ENCODE data around the gene GCNT2.
"Not testable (repeated sequence)": the region's sequence is repeated elsewhere in the genome, so short reads cannot be mapped to it uniquely, and the experiment has no call there.

GCNT2 gene

GRCh38 chr6:10610289-10610688, 89.1 kb downstream of the GCNT2 start:
- DNase-seq (ENCODE audit: low read depth): peak; percentile 87

GRCh38 chr6:10612161-10612560, 91.0 kb downstream of the GCNT2 start:
- no peak for DNase-seq (ENCODE audit: low read depth)

GRCh38 chr6:10613077-10613476, 91.9 kb downstream of the GCNT2 start:
- DNase-seq (ENCODE audit: low read depth): peak; percentile 65

- DNase-seq (ENCODE audit: low read depth): no peak
These were observed 92.6 kb downstream of the GCNT2 start for GRCh38 chr6:10613723-10614122.

- DNase-seq (ENCODE audit: low read depth): no peak
These were observed 94.5 kb downstream of the GCNT2 start for GRCh38 chr6:10615675-10616074.

- not testable (repeated sequence) for DNase-seq (ENCODE audit: low read depth)
These were observed 95.1 kb downstream of the GCNT2 start for GRCh38 chr6:10616266-10616665.

- DNase-seq (ENCODE audit: low read depth): no peak
These were observed 96.0 kb downstream of the GCNT2 start for GRCh38 chr6:10617008-10617696.

- no peak for DNase-seq (ENCODE audit: low read depth)
These were observed 97.3 kb downstream of the GCNT2 start for GRCh38 chr6:10618409-10618808.

- DNase-seq (ENCODE audit: low read depth): no peak
These were observed 100.1 kb downstream of the GCNT2 start for GRCh38 chr6:10621213-10621612.

GRCh38 chr6:10621847-10622246, 100.7 kb downstream of the GCNT2 start:
- DNase-seq (ENCODE audit: low read depth): no peak

- no peak for DNase-seq (ENCODE audit: low read depth)
These were observed 103.7 kb downstream of the GCNT2 start for GRCh38 chr6:10624836-10625235.

GRCh38 chr6:10626154-10626741, 105.1 kb downstream of the GCNT2 start:
- no peak for DNase-seq (ENCODE audit: low read depth)

GRCh38 chr6:10627800-10628199, 106.6 kb downstream of the GCNT2 start:
- DNase-seq (ENCODE audit: low read depth): no peak

GRCh38 chr6:10630178-10630577, 109.0 kb downstream of the GCNT2 start:
- no peak for DNase-seq (ENCODE audit: low read depth)

- peak; percentile 25 for DNase-seq (ENCODE audit: low read depth)
These were observed 112.1 kb downstream of the GCNT2 start for GRCh38 chr6:10633216-10633615.

- DNase-seq (ENCODE audit: low read depth): no peak
These were observed 119.3 kb downstream of the GCNT2 start for GRCh38 chr6:10640412-10640811.

- DNase-seq (ENCODE audit: low read depth): no peak
These were observed 120.4 kb downstream of the GCNT2 start for GRCh38 chr6:10641528-10641927.

- DNase-seq (ENCODE audit: low read depth): no peak
These were observed 122.1 kb downstream of the GCNT2 start for GRCh38 chr6:10643201-10643651.

GRCh38 chr6:10644225-10644624, 123.1 kb downstream of the GCNT2 start:
- no peak for DNase-seq (ENCODE audit: low read depth)

GRCh38 chr6:10655508-10656055, 134.4 kb downstream of the GCNT2 start:
- no peak for DNase-seq (ENCODE audit: low read depth)

GRCh38 chr6:10658910-10659698, 138.0 kb downstream of the GCNT2 start:
- DNase-seq (ENCODE audit: low read depth): no peak

- DNase-seq (ENCODE audit: low read depth): no peak
These were observed 138.7 kb downstream of the GCNT2 start for GRCh38 chr6:10659699-10660348.
